Adipocyte (in vitro differentiated cells): ENCODE data around the gene IL3.
A peak's percentile ranks its signal among the peaks of the same experiment; 100 is the strongest.
"Not testable (repeated sequence)": the region's sequence is repeated elsewhere in the genome, so short reads cannot be mapped to it uniquely, and the experiment has no call there.

Experiments used
- DNase-seq: peaks from one replicate; pipeline ENCODE4 v3.0.0-alpha.2; 2015; ENCODE audit warnings: low read depth
- H3K27me3 ChIP-seq: replicated peaks from 2 replicates; pipeline ENCODE4 v1.7.0; 2013; ENCODE audit warnings: mild to moderate bottlenecking, low read length, moderate library complexity; ENCODE audit not compliant: control insufficient read depth, insufficient read depth
- H3K36me3 ChIP-seq: 2 replicates; pipeline ENCODE4 v1.7.0; 2013; ENCODE audit warnings: low read length, mild to moderate bottlenecking, moderate library complexity; ENCODE audit not compliant: control insufficient read depth, insufficient read depth, severe bottlenecking
- H3K4me1 ChIP-seq: 2 replicates; pipeline ENCODE4 v1.7.0; 2013; ENCODE audit warnings: mild to moderate bottlenecking, low read length, moderate library complexity; ENCODE audit not compliant: control insufficient read depth, insufficient read depth
- H3K4me3 ChIP-seq: 2 replicates; pipeline ENCODE4 v1.7.0; 2013; ENCODE audit warnings: mild to moderate bottlenecking, low read length, moderate library complexity
- H3K9ac ChIP-seq: 2 replicates; pipeline ENCODE4 v1.7.0; 2013; ENCODE audit warnings: mild to moderate bottlenecking, low read length, moderate library complexity
- H3K9me3 ChIP-seq: 2 replicates; pipeline ENCODE4 v1.7.0; 2013; ENCODE audit warnings: mild to moderate bottlenecking, low read length, moderate library complexity; ENCODE audit not compliant: control insufficient read depth

IL3 gene

DNA sequence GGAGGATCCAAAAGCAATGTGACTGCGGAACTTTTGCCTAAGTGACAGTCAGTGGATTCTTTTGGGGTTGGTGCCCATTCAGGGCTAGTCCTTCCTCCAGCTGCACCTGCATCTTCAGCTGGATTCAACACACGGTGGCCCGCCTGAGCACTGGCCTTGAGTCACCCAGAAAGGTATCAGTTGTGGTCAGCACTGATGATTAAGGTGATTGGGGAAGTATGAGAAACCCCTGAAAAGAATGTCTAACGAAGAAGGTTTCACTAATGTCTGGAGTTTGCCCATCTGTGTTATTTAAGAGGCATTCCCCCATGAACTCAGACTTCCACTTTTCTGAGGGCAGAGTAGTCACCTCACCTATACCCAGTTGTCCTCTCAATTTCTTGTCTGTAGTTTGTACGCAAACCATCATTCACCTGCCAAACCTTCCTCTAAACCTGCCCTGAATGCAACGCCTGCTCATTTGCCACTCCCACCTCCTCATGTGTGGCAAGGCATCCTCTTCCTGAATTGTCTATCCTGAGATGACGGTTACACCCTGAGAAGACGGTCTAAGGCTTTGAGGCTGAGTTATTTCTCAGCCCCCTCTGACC, 40.3 kb downstream of the IL3 start:
- Histone ChIP-seq H3K27me3 (no peaks in the 10 kb centered on the region), H3K4me1 (peaks cover 20% of the 10 kb centered on the region), H3K4me3 (no peak overlapping the region), H3K9me3 (no peaks in the 10 kb centered on the region), H3K36me3 (no peaks in the 10 kb centered on the region), H3K9ac (no peak overlapping the region)
- DNase-seq, result no peak

DNA sequence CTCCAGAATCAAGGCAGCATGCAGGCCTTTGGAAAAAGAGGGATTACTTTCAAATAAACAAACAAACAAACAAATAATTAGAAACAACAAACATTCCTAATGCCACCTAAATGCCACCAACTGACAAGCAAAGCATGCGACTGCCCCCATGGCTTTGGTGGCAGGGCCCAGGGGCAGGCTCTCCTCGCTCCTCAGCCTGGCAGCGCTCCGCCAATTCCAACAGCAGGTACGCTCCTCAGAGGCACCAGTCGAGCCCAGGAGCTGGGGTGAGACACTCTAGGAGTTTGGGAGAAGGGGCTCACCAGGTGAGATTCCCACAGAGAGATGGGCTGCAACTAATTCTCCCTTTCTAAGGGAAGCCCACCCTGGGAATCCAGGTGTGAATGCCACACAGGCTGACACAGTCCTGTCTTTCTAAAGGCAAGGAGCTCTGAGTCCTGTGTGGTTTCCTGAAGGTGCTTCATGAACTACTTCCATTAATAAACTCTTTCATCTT, 41.0 kb downstream of the IL3 start:
- no peak for DNase-seq
- no peak overlapping the region for H3K9ac ChIP-seq
- H3K36me3 ChIP-seq, result no peaks in the 10 kb centered on the region
- H3K4me1 ChIP-seq, result peaks cover 20% of the 10 kb centered on the region
- no peak overlapping the region for H3K4me3 ChIP-seq
- no peaks in the 10 kb centered on the region for H3K9me3 ChIP-seq
- no peaks in the 10 kb centered on the region for H3K27me3 ChIP-seq

DNA sequence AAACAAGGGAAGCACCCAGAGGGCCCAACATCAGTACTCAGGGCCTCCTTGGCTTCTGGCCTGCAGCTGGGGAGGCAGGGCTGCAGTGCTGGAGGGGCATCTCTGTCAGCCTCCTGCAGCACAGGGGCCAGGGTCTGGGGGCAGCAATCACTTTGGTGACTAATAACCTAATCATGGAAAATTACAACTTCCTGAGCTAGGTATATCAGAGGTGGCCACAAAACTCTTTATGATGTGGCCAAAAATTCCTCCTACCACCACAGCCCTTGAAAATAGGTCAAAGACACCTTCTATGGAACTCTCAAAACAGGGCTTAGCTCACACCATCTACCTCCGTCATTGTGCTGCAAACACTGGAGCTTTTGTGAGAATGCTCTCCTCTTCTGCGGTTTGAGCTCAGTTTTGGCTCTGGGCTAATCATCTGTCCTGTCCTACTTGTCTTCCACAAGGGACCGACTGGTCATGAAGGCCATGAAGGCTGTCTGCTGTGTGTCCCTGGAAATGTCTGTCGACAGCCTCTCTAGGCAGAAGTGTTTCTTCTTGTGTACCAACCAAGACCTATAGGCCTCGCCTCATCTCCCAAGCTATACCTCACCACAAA, 41.7 kb downstream of the IL3 start:
- no peaks in the 10 kb centered on the region for H3K27me3 ChIP-seq
- no peak overlapping the region for H3K4me3 ChIP-seq
- peaks cover 20% of the 10 kb centered on the region for H3K4me1 ChIP-seq
- no peak overlapping the region for H3K9ac ChIP-seq
- no peak for DNase-seq
- H3K36me3 ChIP-seq, result no peaks in the 10 kb centered on the region
- H3K9me3 ChIP-seq, result no peaks in the 10 kb centered on the region

DNA sequence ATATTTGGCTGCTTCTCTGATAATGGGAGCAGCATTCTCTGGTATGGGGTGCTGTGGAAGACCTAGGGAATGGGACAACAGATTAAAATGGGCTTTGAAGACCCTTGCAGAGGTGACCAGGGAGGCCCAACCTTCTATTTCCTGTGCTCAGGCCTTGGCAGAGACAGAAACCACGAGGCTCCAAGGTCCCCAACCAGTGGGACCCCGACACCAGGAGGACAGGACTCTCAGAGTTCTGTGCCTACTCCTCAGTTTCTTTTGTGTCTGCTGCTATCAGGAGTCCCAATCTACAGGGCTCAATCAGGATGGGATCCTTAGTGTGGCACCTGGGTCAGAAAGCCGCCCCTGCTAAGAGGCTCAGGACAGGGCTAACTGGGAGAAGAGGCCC, 42.5 kb downstream of the IL3 start:
- no peak overlapping the region for H3K9ac ChIP-seq
- no peaks in the 10 kb centered on the region for H3K36me3 ChIP-seq
- H3K9me3 ChIP-seq, result no peaks in the 10 kb centered on the region
- peaks cover 20% of the 10 kb centered on the region for H3K4me1 ChIP-seq
- no peak for DNase-seq
- no peaks in the 10 kb centered on the region for H3K27me3 ChIP-seq
- no peak overlapping the region for H3K4me3 ChIP-seq

DNA sequence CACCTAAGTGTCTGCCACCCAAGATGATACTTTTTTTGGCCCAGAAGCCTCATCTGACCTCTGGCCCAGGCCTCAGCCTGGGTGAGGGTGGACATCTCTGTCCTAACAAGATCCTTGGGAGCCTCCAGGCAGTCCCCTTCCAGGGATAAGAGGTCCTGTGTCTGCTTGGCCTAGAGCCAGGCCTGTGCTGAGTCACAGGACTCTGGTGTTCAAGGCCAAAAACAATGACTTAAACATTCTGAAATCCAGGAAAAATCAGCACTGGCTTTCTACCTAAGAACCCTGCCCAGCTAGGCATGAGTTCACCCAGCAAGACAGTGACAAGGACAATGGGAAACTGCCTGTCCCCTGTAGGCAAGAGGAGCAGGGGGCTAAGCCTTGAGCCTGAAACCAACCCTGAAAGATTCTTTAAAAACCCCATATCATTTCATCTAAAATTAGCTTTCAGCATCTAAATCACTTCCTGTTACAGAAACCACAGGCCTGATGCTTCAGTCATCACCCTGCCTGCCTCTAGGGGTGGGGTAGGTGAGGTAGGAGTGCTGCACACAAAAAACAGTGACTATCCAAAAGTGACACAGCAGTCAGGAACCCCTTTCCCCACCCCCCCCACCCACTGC, 43.0 kb downstream of the IL3 start:
- H3K4me3 ChIP-seq, result no peak overlapping the region
- H3K27me3 ChIP-seq, result no peaks in the 10 kb centered on the region
- H3K4me1 ChIP-seq, result peaks cover 20% of the 10 kb centered on the region
- no peaks in the 10 kb centered on the region for H3K9me3 ChIP-seq
- no peaks in the 10 kb centered on the region for H3K36me3 ChIP-seq
- H3K9ac ChIP-seq, result no peak overlapping the region
- DNase-seq, result peak; percentile 90

DNA sequence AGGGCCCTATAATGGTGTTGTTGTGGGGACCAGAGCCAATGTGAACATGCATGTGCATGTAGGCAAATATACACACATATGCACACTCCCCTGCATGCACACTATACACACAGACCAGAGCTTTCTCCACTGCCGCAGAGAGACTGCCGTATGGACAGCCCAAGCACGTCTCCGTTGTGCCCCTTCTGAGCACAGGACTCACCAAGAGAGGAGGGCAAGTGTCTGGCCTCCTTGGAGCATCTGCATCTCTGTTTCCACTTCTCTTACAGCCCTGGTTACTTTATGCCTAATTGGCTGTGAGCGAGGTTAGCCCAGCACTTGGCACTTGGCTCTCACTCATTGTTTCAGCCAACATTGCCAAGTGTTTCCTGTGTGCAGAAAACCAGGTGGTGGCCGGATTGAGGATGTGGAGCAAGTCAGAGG, 43.5 kb downstream of the IL3 start:
- H3K9me3 ChIP-seq, result no peaks in the 10 kb centered on the region
- no peak overlapping the region for H3K4me3 ChIP-seq
- H3K27me3 ChIP-seq, result no peaks in the 10 kb centered on the region
- no peak overlapping the region for H3K9ac ChIP-seq
- H3K36me3 ChIP-seq, result no peaks in the 10 kb centered on the region
- peaks cover 17% of the 10 kb centered on the region for H3K4me1 ChIP-seq
- no peak for DNase-seq

DNA sequence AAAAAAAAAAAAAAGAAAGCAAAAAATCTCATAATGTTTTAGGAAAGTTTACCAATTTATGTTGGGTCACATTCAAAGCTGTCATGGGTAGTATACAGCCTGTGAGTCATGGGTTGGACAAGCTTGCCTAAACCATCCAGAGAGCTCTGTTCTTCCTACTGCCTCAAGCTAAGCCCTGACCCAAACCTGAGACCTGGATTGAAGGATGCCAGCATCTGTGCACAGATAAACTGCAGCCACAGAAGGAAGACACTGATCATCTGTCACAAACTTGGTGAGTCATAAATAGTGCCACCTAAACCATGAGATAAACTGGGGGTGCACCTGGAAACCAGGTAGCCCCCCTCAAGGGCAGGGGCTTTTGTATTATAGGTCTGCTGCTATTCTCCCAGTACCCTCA, 44.1 kb downstream of the IL3 start:
- peaks cover 16% of the 10 kb centered on the region for H3K4me1 ChIP-seq
- H3K27me3 ChIP-seq, result no peaks in the 10 kb centered on the region
- no peaks in the 10 kb centered on the region for H3K9me3 ChIP-seq
- H3K4me3 ChIP-seq, result no peak overlapping the region
- H3K9ac ChIP-seq, result no peak overlapping the region
- H3K36me3 ChIP-seq, result no peaks in the 10 kb centered on the region
- peak; percentile 17 for DNase-seq

DNA sequence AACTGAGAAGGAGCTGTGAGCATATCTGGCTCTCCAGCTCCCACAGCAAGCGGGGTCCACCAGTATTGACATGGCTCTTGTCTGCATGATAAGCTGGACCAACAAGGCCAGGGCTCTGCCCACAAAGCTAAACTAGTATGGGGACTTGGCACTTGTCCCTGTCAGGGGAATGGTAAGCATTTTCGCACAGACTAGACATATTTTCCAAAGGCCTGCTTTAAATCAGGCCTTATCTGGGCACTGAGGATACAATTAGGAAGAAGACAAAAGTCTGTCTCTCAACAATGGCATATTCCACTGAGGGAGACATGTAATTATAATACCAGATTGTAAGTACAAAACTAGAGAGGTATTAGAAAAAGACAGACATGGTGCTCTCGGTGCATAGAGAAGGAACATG, 45.2 kb downstream of the IL3 start:
- no peak overlapping the region for H3K9ac ChIP-seq
- no peaks in the 10 kb centered on the region for H3K36me3 ChIP-seq
- DNase-seq, result no peak
- H3K9me3 ChIP-seq, result no peaks in the 10 kb centered on the region
- H3K4me3 ChIP-seq, result no peak overlapping the region
- no peaks in the 10 kb centered on the region for H3K27me3 ChIP-seq
- peaks cover 16% of the 10 kb centered on the region for H3K4me1 ChIP-seq

DNA sequence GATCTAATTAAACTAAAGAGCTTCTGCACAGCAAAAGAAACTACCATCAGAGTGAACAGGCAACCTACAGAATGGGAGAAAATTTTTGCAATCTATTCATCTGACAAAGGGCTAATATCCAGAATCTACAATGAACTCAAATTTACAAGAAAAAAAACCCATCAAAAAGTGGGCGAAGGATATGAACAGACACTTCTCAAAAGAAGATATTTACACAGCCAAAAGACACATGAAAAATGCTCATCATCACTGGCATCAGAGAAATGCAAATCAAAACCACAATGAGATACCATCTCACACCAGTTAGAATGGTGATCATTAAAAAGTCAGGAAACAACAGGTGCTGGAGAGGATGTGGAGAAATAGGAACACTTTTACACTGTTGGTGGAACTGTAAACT, 48.0 kb downstream of the IL3 start:
- not testable (repeated sequence) for H3K9ac ChIP-seq, H3K36me3 ChIP-seq, H3K27me3 ChIP-seq, DNase-seq, H3K9me3 ChIP-seq, H3K4me1 ChIP-seq, H3K4me3 ChIP-seq

DNA sequence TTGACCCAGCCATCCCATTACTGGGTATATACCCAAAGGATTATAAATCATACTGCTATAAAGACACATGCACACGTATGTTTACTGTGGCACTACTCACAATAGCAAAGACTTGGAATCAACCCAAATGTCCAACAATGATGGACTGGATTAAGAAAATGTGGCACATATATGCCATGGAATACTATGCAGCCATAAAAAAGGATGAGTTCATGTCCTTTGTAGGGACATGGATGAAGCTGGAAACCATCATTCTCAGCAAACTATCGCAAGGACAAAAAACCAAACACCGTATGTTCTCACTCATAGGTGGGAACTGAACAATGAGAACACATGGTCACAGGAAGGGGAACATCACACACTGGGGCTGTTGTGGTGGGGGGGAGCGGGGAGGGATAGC, 48.5 kb downstream of the IL3 start:
- H3K4me3 ChIP-seq, H3K36me3 ChIP-seq, H3K27me3 ChIP-seq, DNase-seq, H3K9ac ChIP-seq, H3K4me1 ChIP-seq: not testable (repeated sequence)
- H3K9me3 ChIP-seq, result peaks cover 10% of the 10 kb centered on the region

DNA sequence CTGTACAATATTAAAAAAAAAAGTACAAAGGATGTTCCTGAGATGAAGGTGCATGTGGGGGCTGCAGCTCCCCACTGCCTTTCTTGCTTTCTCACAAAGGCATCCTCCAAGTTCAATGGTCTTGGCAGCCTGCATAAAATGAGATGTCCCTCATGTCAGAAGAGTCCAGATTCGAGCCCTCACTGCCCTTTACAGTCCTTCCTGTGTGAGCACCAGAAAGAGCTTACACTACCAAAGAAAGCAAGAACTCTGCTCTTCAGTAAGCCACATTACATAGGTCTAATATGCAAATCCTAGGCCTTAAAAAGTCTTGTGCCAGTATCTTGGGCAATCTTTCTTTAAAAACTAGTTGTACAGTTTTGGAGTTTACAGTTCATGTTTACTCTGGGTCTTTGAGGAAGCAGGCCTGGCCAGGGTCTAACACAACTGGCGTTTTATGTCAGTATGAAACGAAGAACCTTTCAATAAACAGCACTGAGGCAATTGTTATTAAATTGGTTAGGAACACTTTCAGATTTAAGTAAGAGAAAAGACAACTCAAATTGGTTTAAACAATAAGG, 49.1 kb downstream of the IL3 start:
- no peak overlapping the region for H3K9ac ChIP-seq
- H3K9me3 ChIP-seq, result peaks cover 10% of the 10 kb centered on the region
- no peaks in the 10 kb centered on the region for H3K27me3 ChIP-seq
- H3K4me1 ChIP-seq, result no peaks in the 10 kb centered on the region
- no peak for DNase-seq
- no peak overlapping the region for H3K4me3 ChIP-seq
- no peaks in the 10 kb centered on the region for H3K36me3 ChIP-seq
